ES-I3 (cell line): ENCODE results near the gene STXBP5.

ENCODE experiments used
- H3K36me3 ChIP-seq: 2 replicates; pipeline ENCODE4 v1.6.1; 2013; ENCODE audit warnings: mild to moderate bottlenecking, low read length, control low read depth, moderate library complexity; ENCODE audit not compliant: insufficient read depth
- H3K4me1 ChIP-seq: 2 replicates; pipeline ENCODE4 v1.6.1; 2013; ENCODE audit warnings: mild to moderate bottlenecking, control low read depth, low read length; ENCODE audit not compliant: insufficient read depth
- H3K9ac ChIP-seq: 2 replicates; pipeline ENCODE4 v1.6.1; 2013; ENCODE audit warnings: low read depth, mild to moderate bottlenecking, low read length, moderate library complexity
- H3K9me3 ChIP-seq: 2 replicates; pipeline ENCODE4 v1.6.1; 2013; ENCODE audit warnings: mild to moderate bottlenecking, low read length, moderate library complexity; ENCODE audit not compliant: control insufficient read depth, insufficient read depth

STXBP5 gene

DNA sequence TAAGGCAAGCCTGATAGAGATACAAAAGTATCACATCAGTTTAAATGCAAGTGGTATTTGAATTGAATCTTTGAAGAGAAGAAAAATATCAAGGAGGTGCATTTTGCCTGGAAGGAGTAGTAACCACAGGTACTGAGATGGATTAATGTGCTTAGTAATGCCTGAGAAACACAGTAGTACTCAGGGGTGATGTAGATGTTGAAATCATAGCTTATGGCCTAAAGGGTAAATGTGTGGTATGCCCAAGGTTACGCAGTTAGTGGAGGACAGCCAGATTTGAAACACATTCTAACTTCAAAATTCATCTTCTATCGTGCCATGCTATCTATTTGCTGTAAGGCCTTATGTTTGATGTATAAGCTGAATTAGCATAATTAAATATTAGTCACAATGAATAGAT lies 55.9 kb downstream of the STXBP5 start:
- Histone ChIP-seq H3K36me3 (no peaks in the 10 kb centered on the region), H3K9me3 (no peaks in the 10 kb centered on the region), H3K4me1 (no peaks in the 10 kb centered on the region), H3K9ac (no peak overlapping the region)

DNA sequence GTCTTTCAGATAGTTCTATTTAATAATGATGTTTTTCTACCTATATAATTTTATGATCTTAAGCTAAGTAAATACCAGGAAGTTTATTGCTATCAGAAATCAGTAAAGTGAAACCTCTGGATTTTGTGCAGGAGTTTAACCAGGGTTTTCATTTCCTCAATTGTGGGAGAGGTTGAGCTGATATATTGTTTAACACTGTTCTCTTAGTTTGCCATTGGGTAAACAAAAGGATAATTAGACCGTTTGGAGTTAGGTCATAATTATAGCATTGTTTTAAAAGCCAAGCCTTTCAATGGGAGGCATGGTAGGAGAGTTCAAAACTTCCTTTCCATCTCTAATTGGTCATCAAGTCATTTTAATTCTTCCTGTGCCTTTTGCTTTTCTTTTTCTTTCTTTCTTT lies 58.7 kb downstream of the STXBP5 start:
- Histone ChIP-seq H3K4me1 (no peaks in the 10 kb centered on the region), H3K9me3 (no peaks in the 10 kb centered on the region), H3K36me3 (no peaks in the 10 kb centered on the region), H3K9ac (no peak overlapping the region)

DNA sequence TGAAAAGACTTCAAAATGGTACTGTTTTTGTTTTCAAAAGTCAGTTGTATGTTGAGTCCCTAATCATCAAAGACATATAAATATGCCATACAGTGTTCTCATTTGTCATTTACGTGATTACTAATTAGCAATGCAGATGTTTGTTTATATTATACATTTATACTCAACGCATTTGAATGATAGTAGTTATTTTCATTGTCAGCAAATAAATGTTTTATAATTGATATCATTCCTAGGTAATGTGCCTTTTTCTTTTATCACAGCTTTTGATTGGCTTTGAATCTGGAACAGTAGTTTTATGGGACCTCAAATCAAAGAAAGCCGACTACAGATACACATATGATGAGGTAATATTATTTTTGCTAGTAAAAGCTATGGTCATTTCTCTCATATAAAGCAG lies 62.6 kb downstream of the STXBP5 start:
- Histone ChIP-seq H3K36me3 (no peaks in the 10 kb centered on the region), H3K4me1 (no peaks in the 10 kb centered on the region), H3K9ac (no peak overlapping the region), H3K9me3 (no peaks in the 10 kb centered on the region)

DNA sequence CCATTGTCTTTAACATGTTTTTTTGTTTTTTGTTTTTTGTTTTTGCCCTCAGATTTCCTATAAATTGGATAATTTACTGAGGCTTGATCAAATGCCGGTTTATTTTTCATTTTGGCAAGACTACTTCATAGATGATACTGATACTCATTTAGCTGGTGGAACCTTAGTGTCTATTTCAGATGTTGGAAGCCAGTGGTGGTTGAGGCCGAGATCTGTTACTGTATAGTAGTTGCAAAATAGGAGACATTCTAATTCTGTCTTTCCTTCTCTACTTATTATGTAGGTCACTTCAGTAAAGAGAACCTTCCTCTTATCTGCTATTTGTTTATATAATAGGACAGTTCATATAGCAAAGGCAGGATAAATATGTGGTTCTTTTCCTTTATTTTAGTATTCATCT lies 63.4 kb downstream of the STXBP5 start:
- Histone ChIP-seq H3K9me3 (no peaks in the 10 kb centered on the region), H3K36me3 (no peaks in the 10 kb centered on the region), H3K4me1 (no peaks in the 10 kb centered on the region), H3K9ac (no peak overlapping the region)

GRCh38 chr6:147268254-147268653 lies 64.0 kb downstream of the STXBP5 start:
- Histone ChIP-seq H3K4me1 (no peaks in the 10 kb centered on the region), H3K36me3 (no peaks in the 10 kb centered on the region), H3K9me3 (no peaks in the 10 kb centered on the region), H3K9ac (no peak overlapping the region)

GRCh38 chr6:147274012-147274411 lies 69.8 kb downstream of the STXBP5 start:
- H3K36me3 ChIP-seq, result no peaks in the 10 kb centered on the region
- H3K9me3 ChIP-seq, result peaks cover 5% of the 10 kb centered on the region
- no peak overlapping the region for H3K9ac ChIP-seq
- H3K4me1 ChIP-seq, result no peaks in the 10 kb centered on the region

- H3K4me1 ChIP-seq, result no peaks in the 10 kb centered on the region
- H3K36me3 ChIP-seq, result no peaks in the 10 kb centered on the region
- H3K9me3 ChIP-seq, result peaks cover 5% of the 10 kb centered on the region
- H3K9ac ChIP-seq, result no peak overlapping the region
Observed at GRCh38 chr6:147274776-147275175, 70.6 kb downstream of the STXBP5 start.

- Histone ChIP-seq H3K36me3 (no peaks in the 10 kb centered on the region), H3K4me1 (no peaks in the 10 kb centered on the region), H3K9me3 (peaks cover 5% of the 10 kb centered on the region), H3K9ac (no peak overlapping the region)
Observed at GRCh38 chr6:147278891-147279290, 74.7 kb downstream of the STXBP5 start.

DNA sequence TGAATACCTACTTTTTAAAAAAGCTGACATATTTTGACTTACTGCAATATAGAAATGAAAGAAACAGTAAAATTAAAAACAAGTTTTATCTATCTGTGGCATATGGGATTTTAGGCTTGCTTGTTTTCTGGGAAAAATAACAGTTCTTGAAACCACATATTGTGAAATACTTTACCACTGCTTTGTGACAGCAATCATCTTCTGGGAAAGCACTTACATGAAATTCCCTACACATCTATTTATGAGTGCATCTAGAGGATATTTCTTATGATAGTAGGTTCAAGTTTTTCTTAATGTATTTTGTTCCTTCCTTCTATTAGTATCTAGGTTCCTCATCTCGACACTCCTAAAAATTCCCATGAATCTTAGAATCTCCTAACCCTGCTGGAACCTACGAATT lies 75.2 kb downstream of the STXBP5 start:
- Histone ChIP-seq H3K4me1 (no peaks in the 10 kb centered on the region), H3K9me3 (peaks cover 5% of the 10 kb centered on the region), H3K36me3 (no peaks in the 10 kb centered on the region), H3K9ac (no peak overlapping the region)

DNA sequence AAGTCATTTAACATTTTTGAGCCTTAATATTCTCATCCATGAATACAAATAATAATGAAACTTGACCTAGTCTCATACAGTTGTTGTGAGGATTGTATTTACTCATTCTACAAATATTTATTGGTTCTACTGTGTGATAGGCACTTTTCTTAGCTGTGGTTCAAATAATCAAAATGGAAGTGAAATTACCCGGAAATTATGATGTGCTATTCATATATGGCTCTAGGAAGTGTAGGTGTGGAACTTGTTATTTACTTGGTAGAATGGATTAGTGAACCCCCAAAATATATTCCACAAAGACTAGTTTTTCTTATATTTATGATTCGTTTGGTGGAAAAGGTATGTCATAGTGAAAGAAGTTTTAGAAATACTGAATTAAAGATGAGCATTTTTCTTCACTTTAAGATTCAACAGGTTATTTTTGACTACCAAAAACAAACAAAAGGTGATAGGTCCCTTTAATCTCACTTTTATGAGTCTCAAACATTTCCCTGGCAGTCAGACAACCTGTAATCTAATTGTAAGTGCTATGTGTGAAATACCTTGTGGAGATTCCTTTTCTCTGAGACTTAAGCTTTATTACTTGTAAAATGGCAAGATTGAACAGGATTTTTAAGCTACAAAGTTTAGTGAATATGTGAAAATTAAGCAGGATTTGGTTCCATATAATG lies 77.8 kb downstream of the STXBP5 start:
- H3K9ac ChIP-seq, result no peak overlapping the region
- H3K9me3 ChIP-seq, result peaks cover 5% of the 10 kb centered on the region
- H3K36me3 ChIP-seq, result no peaks in the 10 kb centered on the region
- H3K4me1 ChIP-seq, result no peaks in the 10 kb centered on the region

DNA sequence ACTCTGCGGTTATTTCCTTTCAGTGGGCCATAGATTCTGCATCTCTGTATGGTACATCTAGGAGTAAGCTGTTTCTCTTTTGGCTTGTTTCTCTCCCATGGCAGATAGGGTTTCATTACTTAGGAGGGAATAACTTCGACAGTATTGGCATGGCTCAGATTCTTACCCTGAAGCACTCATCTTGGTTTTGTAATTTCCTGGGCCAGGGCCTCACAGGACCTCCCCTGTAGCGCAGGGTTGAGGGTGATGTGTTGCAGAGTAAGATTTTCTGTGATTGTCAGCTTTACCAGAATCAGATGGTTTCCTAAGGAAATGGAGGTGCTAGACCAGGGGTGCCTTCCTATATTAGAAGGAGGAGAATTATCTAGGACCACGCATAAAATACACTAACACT lies 78.3 kb downstream of the STXBP5 start:
- peaks cover 5% of the 10 kb centered on the region for H3K9me3 ChIP-seq
- no peaks in the 10 kb centered on the region for H3K36me3 ChIP-seq
- H3K9ac ChIP-seq, result no peak overlapping the region
- H3K4me1 ChIP-seq, result no peaks in the 10 kb centered on the region

GRCh38 chr6:147283460-147283859 lies 79.2 kb downstream of the STXBP5 start:
- Histone ChIP-seq H3K4me1 (no peaks in the 10 kb centered on the region), H3K9ac (no peak overlapping the region), H3K9me3 (no peaks in the 10 kb centered on the region; the same call in 1 of the 2 replicates), H3K36me3 (no peaks in the 10 kb centered on the region)

- no peaks in the 10 kb centered on the region for H3K4me1 ChIP-seq
- no peaks in the 10 kb centered on the region for H3K36me3 ChIP-seq
- no peak overlapping the region for H3K9ac ChIP-seq
- no peaks in the 10 kb centered on the region for H3K9me3 ChIP-seq
Observed at GRCh38 chr6:147285087-147285855, 81.1 kb downstream of the STXBP5 start.

DNA sequence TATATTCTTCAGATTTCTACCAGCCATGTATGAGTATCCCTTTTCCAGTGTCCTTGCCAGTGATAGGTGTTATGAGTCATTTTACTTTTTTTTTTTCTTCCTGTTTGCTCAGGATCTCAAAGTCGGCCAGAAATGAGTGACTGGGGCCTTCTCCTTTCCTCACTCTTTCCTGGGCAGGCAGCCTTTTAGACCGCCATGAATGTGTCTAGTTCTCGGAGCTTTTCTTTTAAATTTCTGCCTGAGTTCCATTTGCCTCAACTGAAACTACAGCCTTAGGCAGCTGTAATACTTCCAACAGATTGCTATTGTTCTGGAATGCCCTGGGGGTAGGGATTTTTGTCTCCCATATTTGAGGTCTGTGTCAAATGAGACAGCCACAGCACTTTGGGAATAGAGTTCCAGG lies 83.7 kb downstream of the STXBP5 start:
- H3K9me3 ChIP-seq, result no peaks in the 10 kb centered on the region; the same call in 1 of the 2 replicates
- no peak overlapping the region for H3K9ac ChIP-seq
- no peaks in the 10 kb centered on the region for H3K36me3 ChIP-seq
- no peaks in the 10 kb centered on the region for H3K4me1 ChIP-seq

- Histone ChIP-seq H3K9ac (no peak overlapping the region), H3K4me1 (no peaks in the 10 kb centered on the region), H3K9me3 (peaks cover 6% of the 10 kb centered on the region; the same call in 1 of the 2 replicates), H3K36me3 (0 out of 2 replicates have a peak, but pooled peaks cover 5% of the 10 kb centered on the region)
Observed at GRCh38 chr6:147297124-147297523, 92.9 kb downstream of the STXBP5 start.
